H1 (cell line): ENCODE measurements around the gene PACSIN2. TPM values are rescaled to one million over a fixed set of nuclear protein-coding genes. Genes with fewer than 3 reads are reported as not detected.

Source experiments
- CTCF ChIA-PET: fragments of 300-600 bp; sonication (Branson Sonifier 250); formaldehyde crosslinking; loops from one replicate; lab custom pipeline; 2021; ENCODE audit not compliant: partially characterized antibody; lab: Charles Lee
- POLR2A ChIA-PET: fragments of 300-600 bp; sonication (Branson Sonifier 250); formaldehyde crosslinking; loops from one replicate; lab custom pipeline; 2021; ENCODE audit warnings: inconsistent platforms; ENCODE audit not compliant: partially characterized antibody; lab: Charles Lee
- DNase-seq, 2 experiments: peaks; one replicate each; pipeline versions ENCODE4 v3.0.0 to v3.0.0-alpha.2; 2010 to 2022; ENCODE audit warnings: low spot score in 2 of 2, low read depth in 1 of 2, mixed read lengths in 1 of 2
- FAIRE-seq: peaks from 2 replicates; lab custom pipeline; 2011; peaks lifted over from hg19 to GRCh38; lab: Jason Lieb, UNC
- H2AFZ ChIP-seq: 2 replicates; pipeline ENCODE4 v1.8.1; 2012; ENCODE audit warnings: low read length, inconsistent platforms
- H2AK5ac ChIP-seq: 2 replicates; pipeline ENCODE4 v1.6.1; 2013; ENCODE audit warnings: low read depth, low read length
- H2BK120ac ChIP-seq: replicated peaks from 2 replicates; pipeline ENCODE3; 2013; ENCODE audit warnings: low read depth, low read length, inconsistent platforms
- H2BK12ac ChIP-seq: 2 replicates; pipeline ENCODE4 v1.6.1; 2013; ENCODE audit warnings: low read depth, low read length
- H2BK15ac ChIP-seq: 2 replicates; pipeline ENCODE4 v1.6.1; 2013; ENCODE audit warnings: low read length
- H2BK20ac ChIP-seq: 2 replicates; pipeline ENCODE4 v1.6.1; 2013; ENCODE audit warnings: low read length
- H2BK5ac ChIP-seq: 2 replicates; pipeline ENCODE4 v1.6.1; 2013; ENCODE audit warnings: low read depth, low read length
- H3K14ac ChIP-seq: 2 replicates; pipeline ENCODE4 v1.6.1; 2013; ENCODE audit warnings: inconsistent platforms; ENCODE audit not compliant: insufficient read length
- H3K18ac ChIP-seq: 2 replicates; pipeline ENCODE4 v1.6.1; 2013; ENCODE audit warnings: low read length; ENCODE audit errors: extremely low read depth
- H3K23ac ChIP-seq: 2 replicates; pipeline ENCODE4 v1.6.1; 2013; ENCODE audit warnings: inconsistent platforms; ENCODE audit not compliant: insufficient read length
- H3K23me2 ChIP-seq: 2 replicates; pipeline ENCODE4 v1.6.1; 2013; ENCODE audit warnings: low read depth, low read length
- H3K27ac ChIP-seq: 2 replicates; pipeline ENCODE4 v1.6.1; 2011; ENCODE audit warnings: low read depth, low read length, inconsistent platforms
- H3K27me3 ChIP-seq, 4 experiments: replicated peaks in 1 of 4; 1 replicate in 1 of 4; 2 replicates in 3 of 4; pipeline versions ENCODE4 v1.6.1 to v1.8.1; 2011 to 2013; ENCODE audit warnings: low read length in 3 of 4, mild to moderate bottlenecking in 3 of 4, inconsistent platforms in 2 of 4, mixed read lengths in 2 of 4, moderate library complexity in 1 of 4; ENCODE audit not compliant: control insufficient read depth in 3 of 4, insufficient read depth in 3 of 4; ENCODE audit errors: extremely low read depth in 1 of 4
- H3K36me3 ChIP-seq, 4 experiments: 2 replicates each; pipeline versions ENCODE4 v1.6.1 to v1.8.1; 2011 to 2013; ENCODE audit warnings: mild to moderate bottlenecking in 4 of 4, low read length in 3 of 4, moderate library complexity in 2 of 4, control low read depth in 1 of 4, inconsistent platforms in 1 of 4; ENCODE audit not compliant: insufficient read depth in 4 of 4, control insufficient read depth in 2 of 4
- H3K4ac ChIP-seq: replicated peaks from 2 replicates; pipeline ENCODE3; 2013; ENCODE audit warnings: low read length, low read depth, mixed read lengths, inconsistent platforms; ENCODE audit not compliant: insufficient read length
- H3K4me1 ChIP-seq, 4 experiments: replicated peaks in 1 of 4; 1 replicate in 1 of 4; 2 replicates in 3 of 4; pipeline versions ENCODE4 v1.6.1 to v1.8.1; 2011 to 2013; ENCODE audit warnings: low read length in 3 of 4, inconsistent platforms in 2 of 4, mixed read lengths in 1 of 4; ENCODE audit not compliant: insufficient read depth in 4 of 4, control insufficient read depth in 3 of 4
- H3K4me2 ChIP-seq, 2 experiments: 2 replicates each; pipeline versions ENCODE4 v1.6.1 to v1.8.1; 2011 to 2013; ENCODE audit warnings: low read depth in 2 of 2, low read length in 2 of 2, control low read depth in 1 of 2, inconsistent platforms in 1 of 2, mild to moderate bottlenecking in 1 of 2; ENCODE audit not compliant: insufficient read depth in 1 of 2
- H3K4me3 ChIP-seq, 4 experiments: fragments of 200-600, 300-600 bp in 1 of 4; sonication (generic), shearing (Covaris generic), sonication (Bioruptor Twin) in 1 of 4; 2 replicates each; pipeline versions ENCODE4 v1.5.1 to v1.8.1; 2011 to 2016; ENCODE audit warnings: low read length in 4 of 4, low read depth in 3 of 4, control low read depth in 2 of 4, inconsistent platforms in 2 of 4, mild to moderate bottlenecking in 2 of 4, mixed read lengths in 1 of 4, moderate library complexity in 1 of 4; ENCODE audit not compliant: insufficient read depth in 2 of 4; ENCODE audit errors: extremely low read depth in 1 of 4
- H3K56ac ChIP-seq: replicated peaks from 2 replicates; pipeline ENCODE3; 2013; ENCODE audit warnings: low read depth, mild to moderate bottlenecking, mixed read lengths, low read length, inconsistent platforms; ENCODE audit not compliant: insufficient read length
- H3K79me1 ChIP-seq: 2 replicates; pipeline ENCODE4 v1.6.1; 2013; ENCODE audit warnings: low read depth, low read length, control low read depth
- H3K79me2 ChIP-seq, 2 experiments: 2 replicates each; pipeline versions ENCODE4 v1.6.1 to v1.8.1; 2012 to 2013; ENCODE audit warnings: low read length in 2 of 2, mild to moderate bottlenecking in 2 of 2, inconsistent platforms in 1 of 2; ENCODE audit not compliant: insufficient read depth in 2 of 2, control insufficient read depth in 1 of 2
- H3K9ac ChIP-seq, 4 experiments: replicated peaks in 1 of 4; 1 replicate in 1 of 4; 2 replicates in 3 of 4; pipeline versions ENCODE4 v1.6.1 to v1.8.1; 2011 to 2013; ENCODE audit warnings: low read depth in 3 of 4, low read length in 3 of 4, control low read depth in 2 of 4, mild to moderate bottlenecking in 2 of 4, moderate library complexity in 2 of 4, inconsistent platforms in 1 of 4; ENCODE audit errors: extremely low read depth in 1 of 4
- H3K9me3 ChIP-seq, 2 experiments: 2 replicates each; pipeline versions ENCODE4 v1.6.1 to v1.8.1; 2012 to 2013; ENCODE audit warnings: mild to moderate bottlenecking in 2 of 2, moderate library complexity in 2 of 2, control low read depth in 1 of 2, inconsistent platforms in 1 of 2, low read depth in 1 of 2, low read length in 1 of 2, mixed read lengths in 1 of 2; ENCODE audit not compliant: insufficient read depth in 2 of 2
- H4K20me1 ChIP-seq, 2 experiments: replicated peaks in 1 of 2; 2 replicates each; pipeline versions ENCODE3 to v1.8.1; 2011 to 2013; ENCODE audit warnings: inconsistent platforms in 2 of 2, low read length in 2 of 2, mild to moderate bottlenecking in 1 of 2; ENCODE audit not compliant: insufficient read depth in 2 of 2, control insufficient read depth in 1 of 2
- H4K5ac ChIP-seq: 2 replicates; pipeline ENCODE4 v1.6.1; 2013; ENCODE audit warnings: low read length, low read depth, mixed read lengths, inconsistent platforms; ENCODE audit not compliant: insufficient read length
- H4K8ac ChIP-seq: 2 replicates; pipeline ENCODE4 v1.8.0; 2013; ENCODE audit warnings: mild to moderate bottlenecking, moderate library complexity, low read length, inconsistent platforms; ENCODE audit not compliant: insufficient read depth; ENCODE audit errors: extremely low read depth
- H4K91ac ChIP-seq: replicated peaks from 2 replicates; pipeline ENCODE3; 2013; ENCODE audit warnings: low read length, mixed read lengths, inconsistent platforms; ENCODE audit not compliant: insufficient read length
- ATF2 ChIP-seq: IDR thresholded peaks from 2 replicates; pipeline ENCODE4 v1.6.1; 2012; ENCODE audit warnings: low read length, inconsistent platforms
- BCL11A ChIP-seq, 2 experiments: IDR thresholded peaks; one replicate each; pipeline ENCODE4 v1.6.1; 2011; ENCODE audit warnings: low read depth in 2 of 2, low read length in 2 of 2, mild to moderate bottlenecking in 2 of 2
- KDM1A ChIP-seq: fragments of 200-600, 300-600 bp; sonication (generic); IDR thresholded peaks from 2 replicates; pipeline ENCODE4 v1.7.1; 2016; ENCODE audit warnings: mild to moderate bottlenecking, low read length, borderline replicate concordance
- NANOG ChIP-seq: IDR thresholded peaks from 2 replicates; pipeline ENCODE4 v1.6.1; 2011; ENCODE audit warnings: low read length, low read depth, mild to moderate bottlenecking, inconsistent platforms; ENCODE audit not compliant: insufficient read depth, poor library complexity, severe bottlenecking
- RFX5 ChIP-seq: IDR thresholded peaks from 2 replicates; pipeline ENCODE4 v1.6.1; 2011; ENCODE audit warnings: low read depth, low read length, improper control_type of control experiment, borderline replicate concordance
- SP1 ChIP-seq: IDR thresholded peaks from 2 replicates; pipeline ENCODE4 v1.6.1; 2011; ENCODE audit warnings: low read depth, low read length
- SP2 ChIP-seq: IDR thresholded peaks from 2 replicates; pipeline ENCODE4 v1.6.1; 2012; ENCODE audit warnings: mild to moderate bottlenecking, low read length, inconsistent platforms
- SP4 ChIP-seq: IDR thresholded peaks from 2 replicates; pipeline ENCODE4 v1.6.1; 2012; ENCODE audit warnings: low read length, inconsistent platforms
- SRF ChIP-seq: IDR thresholded peaks from 2 replicates; pipeline ENCODE4 v1.6.1; 2011; ENCODE audit warnings: mild to moderate bottlenecking, low read depth, low read length, moderate library complexity
- WGBS, 2 experiments: shearing (Covaris generic) in 1 of 2; methylation state at CpG; one replicate each; pipeline versions ENCODE4 v1.1.6 to v1.1.7; 2013 to 2015; ENCODE audit warnings: low lambda C conversion rate in 2 of 2, mixed read lengths in 2 of 2, inconsistent platforms in 1 of 2, low coverage in 1 of 2, missing lambda C conversion rate in 1 of 2; ENCODE audit not compliant: insufficient replicate concordance in 2 of 2, insufficient coverage in 1 of 2, insufficient read length in 1 of 2; ENCODE audit errors: extremely low coverage in 1 of 2, missing lambda C conversion rate in 1 of 2; 5-methylcytosine and 5-hydroxymethylcytosine counted together
- polyA plus RNA-seq, 7 experiments: library from polyadenylated mRNA; depleted of rRNA in 3 of 7; stranded (reverse) in 5 of 7; unstranded in 2 of 7; fragments of >200 nt in 5 of 7; fragments of 200-250 nt in 2 of 7; gene quantifications; 1 replicate in 5 of 7; 2 replicates in 1 of 7; 4 replicates in 1 of 7; pipeline versions ENCODE4 v1.2.1 to v1.2.3, GENCODE V29; 2011 to 2013; ENCODE audit warnings: missing spikeins in 2 of 7, mixed read lengths in 2 of 7
- total RNA-seq: library from RNA; stranded (reverse); fragmentation: NEBNext Ultra II Directional; extraction: Animal tissue kit (Norgen Biotek cat#: 25700); gene quantifications from 2 replicates; pipeline ENCODE4 v1.2.1, GENCODE V29; 2021

Gene PACSIN2
- total and polyA plus RNA-seq, 2 of the 8 experiments (the other 6 are each of a cell fraction or from before 2014, with no cell fraction given), result 44.8 to 64.2 TPM

GRCh38 chr22:42887120-42887519, 127.8 kb downstream of the PACSIN2 start:
- no peak overlapping the region for H4K5ac ChIP-seq
- ChIA-PET CTCF (interaction anchor here (2.9 kb wide), 1 partner anchor 19 kb away, joined by 8 read pairs; no protein-coding TSS in a partner anchor), POLR2A (no interaction called here)
- 97% methylated on average over 7 of the region's 7 CpGs; no CpG with 5 or more reads in 1 of the 2 experiments for WGBS, 2 experiments
- no peak overlapping the region for H2BK12ac ChIP-seq
- no peaks in the 10 kb centered on the region for H3K27me3 ChIP-seq
- H3K23ac ChIP-seq, result no peak overlapping the region
- no peak overlapping the region for H3K27ac ChIP-seq
- no peak overlapping the region for H2BK5ac ChIP-seq
- no peak overlapping the region for H3K18ac ChIP-seq
- no peak overlapping the region for H2BK120ac ChIP-seq
- peaks cover 0 to 6% (median 4%) of the 10 kb centered on the region in 4 experiments; a peak in 5 of 7 replicates for H3K4me1 ChIP-seq
- H2BK20ac ChIP-seq, result no peak overlapping the region
- no peaks in the 10 kb centered on the region; the same call in 1 of the 2 replicates for H3K79me1 ChIP-seq
- H3K79me2 ChIP-seq, result no peaks in the 10 kb centered on the region
- no peak overlapping the region for H2AK5ac ChIP-seq
- H3K9me3 ChIP-seq, result no peaks in the 10 kb centered on the region
- H3K56ac ChIP-seq, result no peak overlapping the region
- peaks cover 4 to 9% of the 10 kb centered on the region in 2 experiments for H4K20me1 ChIP-seq
- no peak for TF ChIP-seq SRF
- TF ChIP-seq RFX5, result no peak
- no peak for TF ChIP-seq BCL11A (IDR thresholded peaks at IDR 0.05; ENCODE audit: low read depth in 2 of 2, low read length in 2 of 2)
- TF ChIP-seq SP1, result no peak
- no peak for TF ChIP-seq KDM1A
- TF ChIP-seq NANOG, result no peak
- no peak for TF ChIP-seq ATF2
- no peak for TF ChIP-seq SP4
- no peak for TF ChIP-seq SP2
- H4K91ac ChIP-seq, result no peak overlapping the region
- H2BK15ac ChIP-seq, result no peak overlapping the region
- no peak overlapping the region for H2AFZ ChIP-seq
- no peaks in the 10 kb centered on the region; the same call in 1 of the 2 replicates for H3K23me2 ChIP-seq
- FAIRE-seq (no peak), DNase-seq (no peak)
- no peak overlapping the region for H3K9ac ChIP-seq
- H3K14ac ChIP-seq, result no peak overlapping the region
- H3K36me3 ChIP-seq, result peaks cover 5 to 24% (median 18%) of the 10 kb centered on the region in 4 experiments; a peak in 7 of 8 replicates
- no peak overlapping the region for H3K4me2 ChIP-seq
- no peak overlapping the region for H3K4ac ChIP-seq
- no peak overlapping the region for H3K4me3 ChIP-seq
- H4K8ac ChIP-seq, result no peak overlapping the region
